ENCODE measurements around the gene CDH23.

DNA sequence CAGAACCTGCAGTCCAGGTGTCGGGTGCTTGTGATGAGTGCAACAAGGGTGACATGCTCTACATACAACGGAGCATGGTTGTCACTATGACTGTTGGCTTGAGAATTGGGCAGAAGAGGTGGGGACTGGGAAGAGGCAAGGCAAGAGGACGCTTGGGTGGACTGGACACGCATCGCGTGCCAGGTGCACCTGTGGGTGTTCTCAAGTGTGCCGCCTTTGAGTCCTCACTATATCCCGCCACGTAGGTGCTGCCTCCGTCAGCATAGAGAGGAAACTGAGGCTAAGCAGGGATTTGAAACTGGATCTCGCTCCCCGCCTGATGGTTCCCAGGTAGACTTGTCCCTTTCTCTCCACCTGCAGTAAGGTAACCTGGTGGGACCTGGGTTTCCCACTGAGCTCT is 27.2 kb downstream of the CDH23 start:
- no peak for TF ChIP-seq POLR2A (IDR thresholded peaks at IDR 0.05)
- TF ChIP-seq, protein P1, sequence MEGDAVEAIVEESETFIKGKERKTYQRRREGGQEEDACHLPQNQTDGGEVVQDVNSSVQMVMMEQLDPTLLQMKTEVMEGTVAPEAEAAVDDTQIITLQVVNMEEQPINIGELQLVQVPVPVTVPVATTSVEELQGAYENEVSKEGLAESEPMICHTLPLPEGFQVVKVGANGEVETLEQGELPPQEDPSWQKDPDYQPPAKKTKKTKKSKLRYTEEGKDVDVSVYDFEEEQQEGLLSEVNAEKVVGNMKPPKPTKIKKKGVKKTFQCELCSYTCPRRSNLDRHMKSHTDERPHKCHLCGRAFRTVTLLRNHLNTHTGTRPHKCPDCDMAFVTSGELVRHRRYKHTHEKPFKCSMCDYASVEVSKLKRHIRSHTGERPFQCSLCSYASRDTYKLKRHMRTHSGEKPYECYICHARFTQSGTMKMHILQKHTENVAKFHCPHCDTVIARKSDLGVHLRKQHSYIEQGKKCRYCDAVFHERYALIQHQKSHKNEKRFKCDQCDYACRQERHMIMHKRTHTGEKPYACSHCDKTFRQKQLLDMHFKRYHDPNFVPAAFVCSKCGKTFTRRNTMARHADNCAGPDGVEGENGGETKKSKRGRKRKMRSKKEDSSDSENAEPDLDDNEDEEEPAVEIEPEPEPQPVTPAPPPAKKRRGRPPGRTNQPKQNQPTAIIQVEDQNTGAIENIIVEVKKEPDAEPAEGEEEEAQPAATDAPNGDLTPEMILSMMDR (IDR thresholded peaks at IDR 0.05), result no peak

All from uterus (tissue), 2 donors.